H9 (cell line): ENCODE measurements around the gene MAP3K1. TPM values are rescaled to one million over a fixed set of nuclear protein-coding genes. Genes with fewer than 3 reads are reported as not detected.

Experiments used
- DNase-seq: peaks from one replicate; pipeline ENCODE4 v3.0.0-alpha.2; 2017
- H2AFZ ChIP-seq: one replicate; pipeline ENCODE4 v1.6.1; 2013; ENCODE audit warnings: mild to moderate bottlenecking, low read length, control low read depth, moderate library complexity
- H2AK5ac ChIP-seq: 2 replicates; pipeline ENCODE4 v1.6.1; 2013; ENCODE audit warnings: low read length, control low read depth, mixed read lengths; ENCODE audit not compliant: insufficient read length
- H2BK120ac ChIP-seq: one replicate; pipeline ENCODE4 v1.6.1; 2013; ENCODE audit warnings: low read depth, mild to moderate bottlenecking, low read length, control low read depth, inconsistent platforms; ENCODE audit not compliant: poor library complexity, severe bottlenecking
- H2BK12ac ChIP-seq: 2 replicates; pipeline ENCODE4 v1.6.1; 2013; ENCODE audit warnings: low read length, control low read depth, mixed read lengths, low read depth; ENCODE audit not compliant: insufficient read length
- H2BK15ac ChIP-seq: 2 replicates; pipeline ENCODE4 v1.6.1; 2013; ENCODE audit warnings: low read depth, low read length, control low read depth
- H2BK20ac ChIP-seq: one replicate; pipeline ENCODE4 v1.6.1; 2013; ENCODE audit warnings: low read depth, mild to moderate bottlenecking, low read length, control low read depth, inconsistent platforms; ENCODE audit not compliant: poor library complexity, severe bottlenecking
- H2BK5ac ChIP-seq: 2 replicates; pipeline ENCODE4 v1.6.1; 2013; ENCODE audit warnings: low read length, control low read depth, mixed read lengths; ENCODE audit not compliant: insufficient read length
- H3K14ac ChIP-seq: 2 replicates; pipeline ENCODE4 v1.6.1; 2013; ENCODE audit warnings: low read length, control low read depth; ENCODE audit not compliant: insufficient read depth
- H3K18ac ChIP-seq: 2 replicates; pipeline ENCODE4 v1.6.1; 2013; ENCODE audit warnings: low read depth, mild to moderate bottlenecking, mixed read lengths, low read length, control low read depth; ENCODE audit not compliant: insufficient read length
- H3K23ac ChIP-seq: 2 replicates; pipeline ENCODE4 v1.6.1; 2013; ENCODE audit warnings: low read length, control low read depth, mixed read lengths, low read depth; ENCODE audit not compliant: insufficient read length
- H3K23me2 ChIP-seq: 2 replicates; pipeline ENCODE4 v1.6.1; 2013; ENCODE audit warnings: low read depth, mild to moderate bottlenecking, mixed read lengths, low read length, control low read depth; ENCODE audit not compliant: insufficient read length, poor library complexity, severe bottlenecking
- H3K27ac ChIP-seq: 2 replicates; pipeline ENCODE4 v1.5.1; 2013; ENCODE audit warnings: low read length, control low read depth, mixed read lengths, low read depth; ENCODE audit not compliant: insufficient read length
- H3K27me3 ChIP-seq: 2 replicates; pipeline ENCODE4 v1.6.1; 2013; ENCODE audit warnings: low read length, control low read depth, inconsistent platforms; ENCODE audit not compliant: insufficient read depth
- H3K4ac ChIP-seq: 2 replicates; pipeline ENCODE4 v1.6.1; 2013; ENCODE audit warnings: low read depth, mild to moderate bottlenecking, control low read depth, inconsistent platforms, low read length, moderate library complexity
- H3K4me1 ChIP-seq: 2 replicates; pipeline ENCODE4 v1.6.1; 2013; ENCODE audit warnings: low read length, control low read depth, inconsistent platforms; ENCODE audit not compliant: insufficient read depth
- H3K4me2 ChIP-seq: 2 replicates; pipeline ENCODE4 v1.6.1; 2013; ENCODE audit warnings: low read length, control low read depth, mixed read lengths; ENCODE audit not compliant: insufficient read length, insufficient read depth
- H3K56ac ChIP-seq: 2 replicates; pipeline ENCODE4 v1.6.1; 2013; ENCODE audit warnings: low read depth, mild to moderate bottlenecking, mixed read lengths, low read length, control low read depth; ENCODE audit not compliant: insufficient read length
- H3K79me1 ChIP-seq: 2 replicates; pipeline ENCODE4 v1.6.1; 2013; ENCODE audit warnings: low read depth, mild to moderate bottlenecking, moderate library complexity, low read length, control low read depth, inconsistent platforms; ENCODE audit not compliant: insufficient read depth, poor library complexity, severe bottlenecking
- H3K79me2 ChIP-seq: 2 replicates; pipeline ENCODE4 v1.6.1; 2013; ENCODE audit warnings: low read length, control low read depth, inconsistent platforms; ENCODE audit not compliant: insufficient read depth
- H3K9ac ChIP-seq: 2 replicates; pipeline ENCODE4 v1.6.1; 2013; ENCODE audit warnings: low read length, control low read depth, mixed read lengths; ENCODE audit not compliant: insufficient read length; ENCODE audit errors: extremely low read depth
- H3K9me3 ChIP-seq: one replicate; pipeline ENCODE4 v1.6.1; 2013; ENCODE audit warnings: low read depth, low read length, inconsistent platforms; ENCODE audit not compliant: control insufficient read depth
- H3T11ph ChIP-seq: one replicate; pipeline ENCODE4 v1.6.1; 2013; ENCODE audit warnings: mild to moderate bottlenecking, low read length, control low read depth, inconsistent platforms
- H4K20me1 ChIP-seq: one replicate; pipeline ENCODE4 v1.6.1; 2013; ENCODE audit not compliant: control insufficient read depth, insufficient read length, insufficient read depth
- H4K5ac ChIP-seq: 2 replicates; pipeline ENCODE4 v1.6.1; 2013; ENCODE audit warnings: low read depth, mild to moderate bottlenecking, mixed read lengths, low read length, control low read depth; ENCODE audit not compliant: insufficient read length
- H4K8ac ChIP-seq: replicated peaks from 2 replicates; pipeline ENCODE4 v1.6.1; 2013; ENCODE audit warnings: low read length, control low read depth, mixed read lengths, low read depth; ENCODE audit not compliant: insufficient read length
- H4K91ac ChIP-seq: 2 replicates; pipeline ENCODE4 v1.6.1; 2013; ENCODE audit warnings: low read depth, mild to moderate bottlenecking, moderate library complexity, mixed read lengths, low read length, control low read depth; ENCODE audit not compliant: insufficient read length
- H3K27ac Mint-ChIP-seq, 3 experiments: 2 replicates in 2 of 3; 3 replicates in 1 of 3; pipeline ENCODE4 v1.8.0; 2020 to 2021; ENCODE audit warnings: mixed read lengths in 3 of 3, mild to moderate bottlenecking in 1 of 3, moderate library complexity in 1 of 3
- H3K27me3 Mint-ChIP-seq: 2 replicates; pipeline ENCODE4 v1.8.0; 2021; ENCODE audit warnings: low read depth, mild to moderate bottlenecking, moderate library complexity, mixed read lengths
- H3K36me3 Mint-ChIP-seq, 3 experiments: 2 replicates in 2 of 3; 3 replicates in 1 of 3; pipeline ENCODE4 v1.8.0; 2020 to 2021; ENCODE audit warnings: low read depth in 3 of 3, mixed read lengths in 3 of 3; ENCODE audit not compliant: insufficient read depth in 1 of 3
- H3K4me1 Mint-ChIP-seq, 2 experiments: 2 replicates each; pipeline ENCODE4 v1.8.0; 2020; ENCODE audit warnings: mixed read lengths in 2 of 2
- H3K4me3 Mint-ChIP-seq, 2 experiments: 2 replicates in 1 of 2; 3 replicates in 1 of 2; pipeline ENCODE4 v1.8.0; 2020 to 2021; ENCODE audit warnings: mild to moderate bottlenecking in 2 of 2, mixed read lengths in 2 of 2, moderate library complexity in 1 of 2
- H3K9me3 Mint-ChIP-seq, 2 experiments: 2 replicates in 1 of 2; 3 replicates in 1 of 2; pipeline ENCODE4 v1.8.0; 2020; ENCODE audit warnings: mild to moderate bottlenecking in 2 of 2, mixed read lengths in 2 of 2, moderate library complexity in 1 of 2
- CTCF ChIP-seq: fragments of 200-600 bp; sonication (generic); conservative IDR thresholded peaks from 3 replicates; pipeline ENCODE4 v1.8.0; 2021; ENCODE audit warnings: antibody characterized with exemption, mild to moderate bottlenecking
- WGBS: extraction: QIAGEN DNeasy Blood & Tissue Kit; methylation state at CpG from one replicate; pipeline ENCODE4 v1.1.7; 2013; ENCODE audit warnings: missing lambda C conversion rate, low lambda C conversion rate, mixed read lengths; ENCODE audit not compliant: insufficient read length; ENCODE audit errors: extremely low coverage; 5-methylcytosine and 5-hydroxymethylcytosine counted together
- total RNA-seq: library from RNA; stranded (reverse); gene quantifications from 2 replicates; pipeline ENCODE4 v1.2.1, GENCODE V29; 2021

MAP3K1 gene
- total RNA-seq, 1 experiment from 2014 or later, result 11.1 TPM

GRCh38 chr5:56893251-56893951 lies 78.1 kb downstream of the MAP3K1 start:
- no peak overlapping the region for H2BK20ac ChIP-seq
- H4K91ac ChIP-seq, result no peak overlapping the region
- Mint-ChIP-seq H3K27me3 (no peaks in the 10 kb centered on the region), H3K4me3 (no peak overlapping the region), H3K4me1 (no peaks in the 10 kb centered on the region), H3K27ac (no peak overlapping the region), H3K36me3 (peaks cover 8 to 23% (median 14%) of the 10 kb centered on the region in 3 experiments; a peak in 6 of 7 replicates), H3K9me3 (no peaks in the 10 kb centered on the region; a peak in 1 of 5 replicates)
- no peaks in the 10 kb centered on the region for H3K9me3 ChIP-seq
- no peak overlapping the region for H2AFZ ChIP-seq
- no peak overlapping the region for H2BK5ac ChIP-seq
- no peak overlapping the region for H3K23ac ChIP-seq
- H2AK5ac ChIP-seq, result no peak overlapping the region
- no peak overlapping the region for H3K4ac ChIP-seq
- no peak overlapping the region for H3K4me2 ChIP-seq
- H3K18ac ChIP-seq, result no peak overlapping the region
- no peaks in the 10 kb centered on the region for H3K79me1 ChIP-seq
- H3K56ac ChIP-seq, result no peak overlapping the region
- TF ChIP-seq CTCF, result no peak
- no peak overlapping the region for H4K8ac ChIP-seq
- DNase-seq, result no peak
- no peaks in the 10 kb centered on the region for H3K79me2 ChIP-seq
- no peaks in the 10 kb centered on the region for H3K27me3 ChIP-seq
- H3K27ac ChIP-seq, result no peak overlapping the region
- no peaks in the 10 kb centered on the region for H4K20me1 ChIP-seq
- H3K9ac ChIP-seq, result no peak overlapping the region
- no peak overlapping the region for H4K5ac ChIP-seq
- WGBS, result no CpG with 5 or more reads among the region's 5 CpGs
- no peak overlapping the region for H3T11ph ChIP-seq
- H2BK12ac ChIP-seq, result no peak overlapping the region
- H2BK120ac ChIP-seq, result no peak overlapping the region
- H3K23me2 ChIP-seq, result no peaks in the 10 kb centered on the region
- H2BK15ac ChIP-seq, result no peak overlapping the region
- no peak overlapping the region for H3K14ac ChIP-seq
- no peaks in the 10 kb centered on the region for H3K4me1 ChIP-seq
